ENCODE results near the gene SYNE3.

- TF ChIP-seq CTCF (IDR thresholded peaks at IDR 0.05; ENCODE audit: insufficient read depth, low read length): no peak
- no peak for TF ChIP-seq POLR2AphosphoS5 (IDR thresholded peaks at IDR 0.05; ENCODE audit: low read depth)
- TF ChIP-seq GABPA (IDR thresholded peaks at IDR 0.05; ENCODE audit: low read depth): no peak
- no peak for TF ChIP-seq SPI1 (IDR thresholded peaks at IDR 0.05; ENCODE audit: borderline replicate concordance, low read depth)
- TF ChIP-seq REST (IDR thresholded peaks at IDR 0.05; ENCODE audit: insufficient replicate concordance, low read depth): no peak
Observed at GRCh38 chr14:95504135-95505029, 12.1 kb downstream of the SYNE3 start.

Measured in HL-60 (cell line).